Activated naive CD4-positive, alpha-beta T cell treated with anti-CD3 and anti-CD28 coated beads, Interleukin-2, amount 10 ng/mL, durations not matched to agents 7 days and 5 days (primary cell): ENCODE results near the gene METRN.

Experiments used
- CTCF ChIA-PET: fragments of 350-600 bp; sonication (Branson Sonifier 250); formaldehyde crosslinking; loops from one replicate; lab custom pipeline; 2021; ENCODE audit warnings: antibody characterized with exemption; lab: Charles Lee
- DNase-seq: peaks from one replicate; pipeline ENCODE4 v3.0.0-alpha.2; 2020
- H3K27ac Mint-ChIP-seq: one replicate; pipeline ENCODE4 v1.8.0; 2021; ENCODE audit warnings: mild to moderate bottlenecking, moderate library complexity, mixed read lengths
- H3K27me3 Mint-ChIP-seq: one replicate; pipeline ENCODE4 v1.8.0; 2021; ENCODE audit warnings: mild to moderate bottlenecking, mixed read lengths
- H3K36me3 Mint-ChIP-seq: one replicate; pipeline ENCODE4 v1.8.0; 2021; ENCODE audit warnings: mixed read lengths
- H3K4me1 Mint-ChIP-seq: one replicate; pipeline ENCODE4 v1.8.0; 2021; ENCODE audit warnings: mixed read lengths
- H3K4me3 Mint-ChIP-seq: one replicate; pipeline ENCODE4 v1.8.0; 2021; ENCODE audit warnings: mild to moderate bottlenecking, moderate library complexity, mixed read lengths
- H3K9me3 Mint-ChIP-seq: one replicate; pipeline ENCODE4 v1.8.0; 2021; ENCODE audit warnings: mixed read lengths

Gene METRN

DNA sequence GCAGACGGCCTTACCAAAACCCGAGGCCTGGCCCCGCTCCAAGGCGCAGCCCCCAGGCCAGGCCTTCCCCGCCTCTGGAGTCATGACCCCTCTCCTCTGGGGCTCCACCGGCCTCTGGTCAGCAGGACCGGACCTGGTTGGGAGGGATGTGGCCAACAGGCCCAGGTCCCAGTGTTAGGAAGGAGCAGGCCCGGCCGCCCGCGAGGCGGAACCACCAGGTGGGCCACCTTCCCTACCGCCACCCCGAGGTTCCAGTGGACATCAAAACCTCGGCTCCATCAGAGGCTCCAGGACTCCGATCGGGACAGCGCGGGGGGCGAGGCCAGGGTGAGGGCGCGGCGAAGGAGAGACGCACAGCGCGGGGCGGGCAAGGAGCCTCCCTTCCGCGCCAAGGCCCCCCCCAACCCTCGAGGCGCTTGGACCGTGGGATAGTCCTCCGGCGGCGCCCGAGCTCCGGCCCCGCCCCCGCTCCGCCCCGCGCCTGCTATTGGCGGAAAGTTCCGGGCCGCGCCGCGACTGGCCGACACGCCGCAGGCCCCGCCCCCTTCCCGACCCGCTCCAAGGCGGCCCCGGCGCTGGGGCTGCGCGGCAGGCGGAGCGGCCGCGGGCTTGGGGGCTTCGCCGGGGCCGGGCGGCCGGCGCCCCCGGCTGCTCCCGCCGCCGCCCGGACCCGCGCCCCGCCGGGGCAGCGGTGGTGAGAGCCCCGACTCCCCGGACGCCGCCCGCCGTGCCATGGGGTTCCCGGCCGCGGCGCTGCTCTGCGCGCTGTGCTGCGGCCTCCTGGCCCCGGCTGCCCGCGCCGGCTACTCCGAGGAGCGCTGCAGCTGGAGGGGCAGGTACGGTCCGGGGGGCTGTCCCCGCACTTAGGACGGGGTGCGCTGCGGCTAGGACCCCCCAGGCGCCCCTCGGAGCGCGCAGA lies at the start of gene METRN:
Gene METRN (plus strand): TSS at position 561 of the 919 bp plus-strand sequence. CDS start 172 bp downstream, at position 733.
- Mint-ChIP-seq H3K27ac (no peak within 1 kb of the TSS), H3K4me3 (peak within 1 kb of the TSS; percentile 61), H3K36me3 (no peaks in the 10 kb centered on the region), H3K27me3 (peaks cover 87% of the 10 kb centered on the region), H3K4me1 (peaks cover 19% of the 10 kb centered on the region), H3K9me3 (no peaks in the 10 kb centered on the region)
- peak; percentile 93 for DNase-seq
- CTCF ChIA-PET, result interaction anchor here (1.0 to 6.7 kb wide), 5 partner anchors 11 to 70 kb away, joined by 3 to 94 read pairs (median 4); partner anchors contain the start of gene CCDC78

DNA sequence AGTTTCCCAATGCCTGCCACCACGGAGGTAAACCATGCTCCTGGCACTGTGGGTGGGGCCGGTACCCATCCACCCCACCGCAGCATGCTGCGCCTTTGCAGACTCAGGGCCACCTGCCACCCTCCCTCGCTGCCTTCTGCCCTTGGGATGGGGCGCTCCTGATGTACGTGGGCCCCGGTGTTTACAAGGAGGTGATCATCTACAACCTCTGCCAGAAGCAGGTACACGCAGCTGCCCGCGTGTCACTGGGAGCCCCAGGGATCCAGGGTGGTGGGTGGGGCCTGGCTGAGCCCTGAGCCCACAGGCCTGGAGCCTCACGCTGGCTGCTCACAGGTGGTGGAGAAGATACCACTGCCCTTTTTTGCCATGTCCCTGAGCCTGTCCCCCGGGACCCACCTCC lies 48.3 kb upstream of the METRN start:
- no peak overlapping the region for H3K4me3 Mint-ChIP-seq
- H3K27me3 Mint-ChIP-seq, result no peaks in the 10 kb centered on the region
- no peaks in the 10 kb centered on the region for H3K9me3 Mint-ChIP-seq
- DNase-seq, result no peak
- H3K27ac Mint-ChIP-seq, result no peak overlapping the region
- peaks cover 13% of the 10 kb centered on the region for H3K4me1 Mint-ChIP-seq
- CTCF ChIA-PET, result no interaction called here
- peaks cover 2% of the 10 kb centered on the region for H3K36me3 Mint-ChIP-seq

DNA sequence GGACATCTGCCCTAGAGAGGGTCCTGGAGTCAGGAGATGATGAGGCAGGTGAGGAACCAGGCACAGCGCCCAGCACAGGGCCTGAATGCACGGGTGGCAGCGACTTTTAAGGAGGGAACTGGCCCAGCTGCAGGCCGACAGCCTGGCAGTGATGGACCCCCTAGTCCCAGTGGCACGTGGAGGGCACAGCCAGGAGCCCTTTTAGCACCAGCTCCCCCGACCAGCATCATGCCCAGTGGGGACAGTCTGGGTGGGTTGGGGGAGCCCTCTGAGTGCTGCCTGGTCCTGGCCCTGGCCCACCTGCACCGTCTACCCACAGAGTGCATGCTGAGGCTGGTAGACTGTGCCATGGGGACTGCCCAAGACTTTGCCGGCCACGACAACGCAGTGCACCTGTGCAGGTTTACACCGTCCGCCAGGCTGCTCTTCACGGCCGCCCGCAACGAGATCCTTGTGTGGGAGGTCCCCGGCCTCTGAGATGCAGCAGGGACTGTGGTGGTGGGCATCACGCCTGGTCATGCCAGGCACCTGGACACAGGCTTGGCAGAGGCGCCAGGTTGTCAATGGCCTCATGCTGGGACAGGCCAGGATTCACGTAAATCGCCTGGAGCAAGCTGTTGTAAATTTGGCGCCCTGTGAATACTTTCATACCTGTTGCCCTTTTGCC lies 47.7 kb upstream of the METRN start:
- no peaks in the 10 kb centered on the region for H3K27me3 Mint-ChIP-seq
- peaks cover 13% of the 10 kb centered on the region for H3K4me1 Mint-ChIP-seq
- CTCF ChIA-PET, result interaction anchor here (1.2 to 1.4 kb wide), 3 partner anchors 14 to 75 kb away, joined by 4 to 6 read pairs (median 5); no protein-coding TSS in a partner anchor
- no peaks in the 10 kb centered on the region for H3K9me3 Mint-ChIP-seq
- peak overlapping the region; percentile 84 for H3K27ac Mint-ChIP-seq
- H3K36me3 Mint-ChIP-seq, result peaks cover 2% of the 10 kb centered on the region
- H3K4me3 Mint-ChIP-seq, result peak overlapping the region; percentile 79
- no peak for DNase-seq

DNA sequence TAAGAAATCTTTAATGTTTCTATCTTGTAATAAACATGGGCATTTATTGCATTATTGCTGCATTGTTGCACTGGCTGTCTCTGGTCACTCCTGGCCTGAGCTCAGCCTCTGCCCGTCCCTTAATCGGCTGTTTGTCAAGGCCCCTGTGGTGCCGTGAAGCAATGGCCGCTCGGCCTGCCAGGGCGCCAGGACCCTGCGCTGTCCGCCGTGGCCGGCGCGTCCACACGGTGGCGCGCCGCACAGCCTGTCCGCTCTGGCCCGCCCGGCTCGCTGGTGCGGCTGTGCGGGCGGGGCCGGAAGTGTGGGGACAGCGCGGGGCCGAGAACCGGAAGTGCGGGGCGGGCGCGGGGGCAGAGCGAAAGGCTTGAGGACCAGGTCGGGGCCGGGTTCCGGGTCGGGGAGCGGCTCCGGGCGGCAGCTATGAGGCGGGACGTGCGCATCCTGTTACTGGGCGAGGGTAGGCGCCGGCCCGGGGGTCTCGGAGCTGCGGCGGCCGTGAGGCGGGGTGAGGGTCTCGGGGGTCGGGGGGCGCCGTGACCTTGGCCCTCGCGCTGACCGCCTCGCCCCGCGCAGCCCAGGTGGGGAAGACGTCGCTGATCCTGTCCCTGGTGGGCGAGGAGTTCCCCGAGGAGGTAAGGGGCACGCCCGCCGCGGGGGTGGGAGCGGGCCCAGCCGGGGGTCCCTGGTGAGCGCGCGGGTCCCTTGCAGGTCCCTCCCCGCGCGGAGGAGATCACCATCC lies 47.0 kb upstream of the METRN start, which contains the start of gene RHOT2:
Gene RHOT2 (plus strand): TSS at position 353 of the 739 bp plus-strand sequence. CDS start 68 bp downstream, at position 421.
- CTCF ChIA-PET, result interaction anchor here (1.2 to 1.4 kb wide), 3 partner anchors 13 to 74 kb away, joined by 4 to 6 read pairs (median 5); no protein-coding TSS in a partner anchor
- Mint-ChIP-seq H3K27me3 (no peaks in the 10 kb centered on the region), H3K9me3 (no peaks in the 10 kb centered on the region), H3K4me3 (peak within 1 kb of the TSS; percentile 79), H3K4me1 (peaks cover 13% of the 10 kb centered on the region), H3K36me3 (peaks cover 4% of the 10 kb centered on the region), H3K27ac (peak within 1 kb of the TSS; percentile 84)
- DNase-seq, result peak; percentile 94

DNA sequence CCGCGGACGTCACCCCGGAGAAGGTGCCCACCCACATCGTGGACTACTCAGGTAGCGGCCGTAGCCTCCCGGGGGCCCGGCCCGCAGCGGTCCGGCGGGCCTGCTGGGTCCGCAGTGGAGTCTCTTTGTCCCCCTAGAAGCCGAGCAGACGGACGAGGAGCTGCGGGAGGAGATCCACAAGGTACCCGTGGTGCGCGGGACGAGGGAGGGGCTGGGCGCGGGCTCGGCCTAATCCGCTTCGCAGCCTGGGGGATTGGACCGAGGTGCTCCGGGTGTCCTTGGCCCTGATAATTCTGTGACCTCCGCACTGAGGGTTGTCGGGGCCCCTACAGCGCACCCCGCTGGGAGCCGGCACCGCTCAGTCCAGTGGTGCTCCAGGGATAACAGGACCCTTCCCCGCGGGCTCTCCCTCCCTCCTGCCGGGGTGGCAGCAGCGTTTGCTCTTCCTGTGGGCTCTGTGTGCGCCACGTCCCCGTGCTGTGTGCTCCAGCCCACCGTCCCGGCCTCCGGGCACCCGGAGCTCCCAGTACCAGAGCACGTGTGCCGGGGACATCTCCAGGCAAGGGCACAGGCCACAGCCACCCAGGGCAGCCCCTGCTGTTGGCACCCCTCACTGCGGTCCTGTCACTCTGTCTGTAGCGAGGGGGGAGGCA lies 46.3 kb upstream of the METRN start:
- Mint-ChIP-seq H3K27ac (peak overlapping the region; percentile 78), H3K4me3 (peak overlapping the region; percentile 79), H3K9me3 (no peaks in the 10 kb centered on the region), H3K4me1 (peaks cover 13% of the 10 kb centered on the region), H3K27me3 (no peaks in the 10 kb centered on the region), H3K36me3 (peaks cover 7% of the 10 kb centered on the region)
- peak; percentile 47 for DNase-seq
- CTCF ChIA-PET, result interaction anchor here (1.4 kb wide), 2 partner anchors 13 to 19 kb away, joined by 5 to 6 read pairs; no protein-coding TSS in a partner anchor

GRCh38 chr16:669666-670065 lies 45.3 kb upstream of the METRN start:
- no peaks in the 10 kb centered on the region for H3K9me3 Mint-ChIP-seq
- peaks cover 13% of the 10 kb centered on the region for H3K4me1 Mint-ChIP-seq
- no peak overlapping the region for H3K27ac Mint-ChIP-seq
- H3K4me3 Mint-ChIP-seq, result peak overlapping the region; percentile 61
- CTCF ChIA-PET, result no interaction called here
- no peak for DNase-seq
- H3K27me3 Mint-ChIP-seq, result peaks cover under 1% of the 10 kb centered on the region
- H3K36me3 Mint-ChIP-seq, result peaks cover 7% of the 10 kb centered on the region

DNA sequence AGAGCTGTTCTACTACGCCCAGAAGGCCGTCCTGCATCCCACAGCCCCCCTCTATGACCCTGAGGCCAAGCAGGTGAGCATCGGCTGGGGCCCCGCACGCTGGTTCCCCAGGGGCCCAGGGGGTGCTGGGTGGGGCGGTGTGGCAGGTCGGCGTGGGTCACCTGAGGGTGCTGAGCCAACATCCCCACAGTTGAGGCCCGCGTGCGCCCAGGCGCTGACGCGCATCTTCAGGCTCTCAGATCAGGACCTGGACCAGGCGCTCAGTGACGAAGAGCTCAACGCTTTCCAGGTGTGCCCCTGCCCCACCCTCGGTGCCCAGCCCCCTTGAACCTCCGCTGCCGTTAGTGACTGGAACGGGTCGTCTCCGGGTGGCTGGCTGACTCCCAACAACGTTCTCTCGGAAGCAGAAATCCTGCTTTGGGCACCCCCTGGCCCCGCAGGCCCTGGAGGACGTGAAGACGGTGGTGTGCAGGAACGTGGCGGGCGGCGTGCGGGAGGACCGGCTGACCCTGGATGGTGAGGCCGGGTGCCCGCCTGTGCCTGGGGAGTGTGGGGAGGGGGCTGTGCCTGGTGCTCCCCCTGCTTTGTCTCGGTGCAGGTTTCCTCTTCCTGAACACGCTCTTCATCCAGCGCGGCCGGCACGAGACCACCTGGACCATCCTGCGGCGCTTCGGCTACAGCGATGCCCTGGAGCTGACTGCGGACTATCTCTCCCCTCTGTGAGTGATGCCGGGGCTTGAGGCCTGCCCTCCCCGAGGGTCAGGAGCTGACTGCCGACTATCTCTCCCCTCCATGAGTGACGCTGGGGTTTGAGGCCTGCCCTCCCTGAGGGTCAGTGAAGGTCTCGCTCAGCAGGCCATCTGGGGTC lies 44.2 kb upstream of the METRN start:
- Mint-ChIP-seq H3K4me3 (peak overlapping the region; percentile 61), H3K4me1 (peaks cover 13% of the 10 kb centered on the region), H3K27ac (no peak overlapping the region), H3K36me3 (peaks cover 7% of the 10 kb centered on the region), H3K9me3 (no peaks in the 10 kb centered on the region), H3K27me3 (peaks cover 12% of the 10 kb centered on the region)
- CTCF ChIA-PET, result no interaction called here
- DNase-seq, result no peak

GRCh38 chr16:671353-672131 lies 43.4 kb upstream of the METRN start:
- Mint-ChIP-seq H3K36me3 (peaks cover 7% of the 10 kb centered on the region), H3K27ac (no peak overlapping the region), H3K9me3 (no peaks in the 10 kb centered on the region), H3K4me3 (no peak overlapping the region), H3K4me1 (peaks cover 14% of the 10 kb centered on the region), H3K27me3 (peaks cover 20% of the 10 kb centered on the region)
- CTCF ChIA-PET, result no interaction called here
- no peak for DNase-seq

GRCh38 chr16:672371-672770 lies 42.5 kb upstream of the METRN start:
- CTCF ChIA-PET, result no interaction called here
- peaks cover 28% of the 10 kb centered on the region for H3K27me3 Mint-ChIP-seq

GRCh38 chr16:672851-673250 lies 42.1 kb upstream of the METRN start:
- Mint-ChIP-seq H3K9me3 (no peaks in the 10 kb centered on the region), H3K4me3 (no peak overlapping the region), H3K27me3 (peaks cover 29% of the 10 kb centered on the region), H3K36me3 (peaks cover 7% of the 10 kb centered on the region), H3K4me1 (peaks cover 16% of the 10 kb centered on the region), H3K27ac (no peak overlapping the region)
- no peak for DNase-seq
- CTCF ChIA-PET, result no interaction called here

More at GRCh38 chr16:672371-672770, 42.5 kb upstream of the METRN start:
- no peak for DNase-seq
- H3K4me3 Mint-ChIP-seq, result no peak overlapping the region
- H3K9me3 Mint-ChIP-seq, result no peaks in the 10 kb centered on the region
- H3K4me1 Mint-ChIP-seq, result peaks cover 20% of the 10 kb centered on the region
- H3K27ac Mint-ChIP-seq, result no peak overlapping the region
- peaks cover 7% of the 10 kb centered on the region for H3K36me3 Mint-ChIP-seq

GRCh38 chr16:673399-673991 lies 41.4 kb upstream of the METRN start:
- Mint-ChIP-seq H3K27me3 (peaks cover 29% of the 10 kb centered on the region), H3K4me3 (no peak overlapping the region), H3K4me1 (peaks cover 16% of the 10 kb centered on the region), H3K9me3 (no peaks in the 10 kb centered on the region), H3K27ac (no peak overlapping the region), H3K36me3 (peaks cover 7% of the 10 kb centered on the region)
- CTCF ChIA-PET, result no interaction called here
- DNase-seq, result no peak
